HG02938 (cell line): ENCODE measurements around the gene STYK1.
"Not testable (repeated sequence)": the region's sequence is repeated elsewhere in the genome, so short reads cannot be mapped to it uniquely, and the experiment has no call there.

Source experiments
- ATAC-seq: cut with Tn5 transposase; IDR thresholded peaks from one replicate; pipeline ENCODE4 v1.9.1; 2021; ENCODE audit warnings: mild to moderate bottlenecking, moderate library complexity; ENCODE audit not compliant: unreplicated experiment

The STYK1 gene

GRCh38 chr12:10690906-10691305 lies 17.1 kb upstream of the STYK1 start:
- no peak for ATAC-seq

GRCh38 chr12:10689146-10689545 lies 15.3 kb upstream of the STYK1 start:
- ATAC-seq: no peak

- no peak for ATAC-seq
Observed at GRCh38 chr12:10688042-10688441, 14.2 kb upstream of the STYK1 start.

- no peak for ATAC-seq
Observed at GRCh38 chr12:10672231-10672868, 1.5 kb downstream of the STYK1 start.

DNA sequence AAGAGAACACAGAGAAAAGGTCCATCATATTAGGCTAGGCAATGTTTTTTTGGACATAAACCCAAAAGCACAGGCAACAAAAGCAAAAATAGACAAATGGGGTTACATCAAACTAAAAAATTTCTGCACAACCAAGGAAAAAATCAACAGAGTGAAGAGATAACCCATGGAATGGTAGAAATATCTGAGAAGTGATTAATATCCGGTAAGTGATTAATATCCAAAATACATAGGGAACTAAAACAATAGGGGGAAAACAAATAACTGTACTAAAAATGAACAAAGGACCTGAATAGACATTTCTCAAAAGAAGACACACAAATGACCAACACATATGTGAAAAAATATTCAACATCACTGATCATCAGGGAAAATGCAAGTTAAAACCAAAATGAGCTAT lies 4.3 kb downstream of the STYK1 start:
- no peak for ATAC-seq

GRCh38 chr12:10668526-10668925 lies 5.3 kb downstream of the STYK1 start:
- no peak for ATAC-seq

GRCh38 chr12:10667581-10667980 lies 6.3 kb downstream of the STYK1 start:
- ATAC-seq: no peak

DNA sequence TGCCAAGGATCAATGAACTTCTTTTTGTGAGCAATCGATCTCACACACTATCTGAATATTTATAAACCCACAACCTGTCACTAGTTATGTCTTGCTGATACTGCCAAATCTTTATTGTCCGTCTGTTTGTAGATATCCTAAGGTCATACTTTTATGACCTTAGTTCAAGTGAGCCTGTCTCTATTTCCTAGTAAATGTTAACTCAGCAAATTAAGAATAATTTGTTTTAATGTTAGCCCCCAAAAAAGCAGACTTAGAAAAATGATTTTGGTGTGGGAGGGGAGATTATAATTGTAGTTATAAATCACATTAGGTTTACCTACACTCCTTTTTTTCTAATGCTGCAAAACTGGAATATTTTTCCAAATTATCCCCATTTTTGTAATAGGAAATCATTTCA lies 9.4 kb downstream of the STYK1 start:
- no peak for ATAC-seq

GRCh38 chr12:10663869-10664268 lies 10.0 kb downstream of the STYK1 start:
- ATAC-seq: no peak

GRCh38 chr12:10661338-10661737 lies 12.5 kb downstream of the STYK1 start:
- ATAC-seq: no peak

DNA sequence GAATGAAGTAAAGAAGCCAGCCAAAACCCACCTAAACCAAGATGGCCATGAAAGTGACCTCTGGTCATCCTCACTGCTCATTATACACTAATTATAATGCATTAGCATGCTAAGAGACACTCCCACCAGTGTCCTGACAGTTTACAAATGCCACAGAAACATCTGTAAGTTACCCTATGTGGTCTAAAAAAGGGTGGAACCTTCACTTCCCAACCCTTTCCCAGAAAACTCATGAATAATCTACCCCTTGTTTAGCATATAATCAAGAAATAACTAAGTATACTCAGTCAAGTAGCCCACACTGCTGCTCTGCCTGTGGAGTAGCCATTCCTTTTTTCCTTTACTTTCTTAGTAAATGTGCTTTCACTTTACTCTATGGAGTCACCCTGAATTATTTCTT lies 19.8 kb downstream of the STYK1 start:
- ATAC-seq: no peak

GRCh38 chr12:10652192-10652591 lies 21.7 kb downstream of the STYK1 start:
- no peak for ATAC-seq

GRCh38 chr12:10646576-10646975 lies 27.3 kb downstream of the STYK1 start:
- ATAC-seq: not testable (repeated sequence)

GRCh38 chr12:10645910-10646309 lies 27.9 kb downstream of the STYK1 start:
- ATAC-seq: no peak

GRCh38 chr12:10641735-10642500 lies 31.9 kb downstream of the STYK1 start:
- ATAC-seq: no peak

DNA sequence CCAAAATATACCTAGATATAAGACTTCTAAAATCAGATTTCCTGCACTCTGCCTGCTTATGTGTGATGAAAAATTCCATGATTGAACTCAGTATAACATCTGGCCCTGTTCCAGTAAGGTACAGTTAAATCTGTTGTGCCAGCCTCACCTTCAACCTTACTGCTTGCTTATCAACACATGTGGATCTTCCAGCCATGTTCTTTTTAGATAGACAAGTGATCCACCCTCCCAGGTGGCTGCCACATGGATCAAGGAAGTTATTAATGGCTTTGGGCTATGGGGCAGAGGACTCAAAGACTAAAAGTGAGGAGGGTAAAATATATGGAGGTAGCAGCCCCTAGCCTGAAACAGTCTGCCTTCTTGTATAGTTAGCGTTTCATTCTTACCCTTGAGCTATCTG lies 35.1 kb downstream of the STYK1 start:
- ATAC-seq: no peak

GRCh38 chr12:10636611-10637010 lies 37.2 kb downstream of the STYK1 start:
- no peak for ATAC-seq

GRCh38 chr12:10636124-10636523 lies 37.7 kb downstream of the STYK1 start:
- no peak for ATAC-seq

GRCh38 chr12:10635306-10635705 lies 38.5 kb downstream of the STYK1 start:
- no peak for ATAC-seq

DNA sequence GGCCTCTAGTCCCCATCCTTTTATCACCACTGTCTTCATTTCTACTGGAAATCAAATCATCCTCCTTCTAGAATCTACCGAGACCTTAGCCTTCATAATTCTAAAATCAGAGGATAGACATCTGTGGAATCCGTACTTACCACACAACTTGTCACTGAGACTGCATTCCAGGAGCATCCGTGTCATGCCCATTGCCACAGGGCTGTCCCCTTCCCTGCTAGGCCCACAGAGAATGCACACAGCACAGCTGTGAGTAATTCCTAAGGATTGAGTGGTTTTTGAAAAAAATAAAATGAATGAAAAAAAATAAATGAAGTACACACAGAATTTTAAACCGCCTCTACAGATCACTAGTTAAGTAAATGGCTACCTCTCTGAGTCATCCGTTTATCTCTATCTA lies 39.4 kb downstream of the STYK1 start:
- no peak for ATAC-seq

DNA sequence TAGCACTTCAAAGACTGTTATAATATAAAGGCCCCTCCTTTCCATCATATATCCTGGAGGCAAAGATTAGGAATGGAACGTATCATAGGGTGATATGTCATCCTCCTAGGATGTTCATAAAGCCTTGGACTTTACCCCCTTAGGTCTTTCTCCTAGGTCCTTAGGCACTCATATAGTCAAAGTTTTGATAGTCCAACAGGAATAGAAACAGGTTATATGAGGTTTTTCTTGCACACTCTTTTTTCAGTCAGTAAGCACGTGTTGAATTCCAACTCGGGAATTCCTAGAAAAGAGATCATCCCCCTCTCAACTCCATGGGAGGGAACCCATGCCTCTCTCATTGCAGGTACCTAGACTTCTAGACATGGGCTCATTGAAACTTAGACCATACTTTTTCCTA lies 40.3 kb downstream of the STYK1 start:
- no peak for ATAC-seq

DNA sequence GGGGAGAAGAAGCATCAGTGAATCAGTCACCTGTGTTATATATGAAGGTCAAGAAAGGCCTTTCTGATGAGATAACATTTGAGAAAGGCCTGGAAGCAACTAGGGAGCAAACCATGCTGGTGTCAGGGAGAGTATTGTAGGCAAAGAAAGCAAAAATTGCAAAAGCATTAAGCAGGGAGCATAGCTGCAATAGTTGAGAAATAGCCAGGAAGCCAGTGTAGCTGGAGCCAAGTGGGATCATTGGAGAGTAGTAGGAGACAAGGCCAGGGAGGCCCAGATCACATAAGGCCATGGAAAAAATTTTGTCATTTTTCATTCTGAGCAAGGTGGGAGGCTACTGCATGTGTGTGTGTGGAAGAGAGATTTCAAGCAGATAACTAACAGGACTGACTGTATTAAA lies 41.6 kb downstream of the STYK1 start:
- ATAC-seq: no peak

DNA sequence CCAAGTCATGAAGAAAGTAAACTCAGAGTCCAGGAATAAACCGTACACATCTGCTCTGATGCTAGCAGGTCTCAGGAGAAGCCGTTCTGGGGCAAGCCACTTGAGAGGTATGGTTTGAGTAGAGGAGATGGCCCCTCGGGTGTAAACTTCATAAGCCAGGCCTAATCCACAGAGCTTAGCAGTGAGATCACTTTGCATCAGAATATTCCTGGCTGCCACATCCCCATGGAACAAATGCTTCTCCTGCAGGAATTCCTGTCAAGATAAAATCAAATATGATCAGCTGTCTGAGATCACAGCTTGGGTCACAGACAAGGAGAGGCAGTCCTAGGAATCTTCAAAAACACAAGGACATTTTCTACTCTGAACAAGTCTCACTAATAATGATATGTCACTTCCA lies 49.2 kb downstream of the STYK1 start:
- no peak for ATAC-seq
